ENCODE results near the gene ZNF627.
"Not testable (repeated sequence)": the region's sequence is repeated elsewhere in the genome, so short reads cannot be mapped to it uniquely, and the experiment has no call there.

Gene ZNF627

DNA sequence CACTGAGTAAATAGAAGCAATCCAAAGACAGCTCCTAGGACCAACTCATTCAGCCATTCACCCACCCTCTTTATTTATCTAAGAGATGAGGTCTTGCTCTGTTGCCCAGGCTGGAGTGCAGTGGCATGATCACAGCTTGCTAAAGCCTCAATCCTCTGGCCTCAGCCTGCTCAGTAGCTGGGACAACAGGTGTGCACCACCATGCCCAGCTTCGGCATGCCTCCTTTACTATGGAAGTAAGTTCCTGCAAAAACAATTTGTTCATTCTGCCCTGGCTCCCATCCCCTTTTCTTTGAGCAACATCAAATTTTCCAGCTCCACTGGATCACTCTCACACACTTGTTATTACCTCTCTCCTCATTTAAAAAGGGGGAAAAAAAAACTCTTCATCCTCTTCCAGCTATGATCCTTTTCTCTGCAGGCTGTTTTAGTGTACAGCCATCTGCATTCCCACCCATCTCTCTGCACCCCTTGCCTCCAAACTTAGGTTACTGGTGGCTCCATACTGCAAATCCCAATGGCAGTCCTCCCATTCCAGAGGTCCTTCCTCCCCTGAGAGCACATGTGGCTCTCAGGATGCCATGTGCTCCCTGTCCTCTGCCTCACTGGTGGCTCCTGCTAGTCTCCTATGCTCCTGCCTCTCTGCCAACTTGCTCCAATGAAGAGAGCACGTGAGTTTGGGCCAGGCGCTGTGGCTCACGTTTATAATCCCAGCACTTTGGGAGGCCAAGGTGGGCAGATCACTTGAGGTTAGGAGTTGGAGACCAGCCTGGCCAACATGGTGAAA is 40.5 kb upstream of the ZNF627 start:
- no peaks in the 10 kb centered on the region for H3K27me3 ChIP-seq (replicated peaks; ENCODE audit: control insufficient read depth, insufficient read depth, low read length, poor library complexity, severe bottlenecking)
- no peak overlapping the region for H3K4me3 ChIP-seq (ENCODE audit: insufficient read depth, low read depth, low read length, poor library complexity, severe bottlenecking)
- H3K9me3 ChIP-seq (ENCODE audit: control insufficient read depth, low read length): no peaks in the 10 kb centered on the region
- DNase-seq: no peak
- peaks cover 29% of the 10 kb centered on the region for H3K36me3 ChIP-seq (ENCODE audit: control insufficient read depth, insufficient read depth, low read length)
- no peak overlapping the region for H3K27ac ChIP-seq (ENCODE audit: insufficient read depth, low read length, poor library complexity, severe bottlenecking)
- peaks cover 15% of the 10 kb centered on the region for H3K4me1 ChIP-seq (ENCODE audit: control insufficient read depth, insufficient read depth, low read length, poor library complexity, severe bottlenecking)

DNA sequence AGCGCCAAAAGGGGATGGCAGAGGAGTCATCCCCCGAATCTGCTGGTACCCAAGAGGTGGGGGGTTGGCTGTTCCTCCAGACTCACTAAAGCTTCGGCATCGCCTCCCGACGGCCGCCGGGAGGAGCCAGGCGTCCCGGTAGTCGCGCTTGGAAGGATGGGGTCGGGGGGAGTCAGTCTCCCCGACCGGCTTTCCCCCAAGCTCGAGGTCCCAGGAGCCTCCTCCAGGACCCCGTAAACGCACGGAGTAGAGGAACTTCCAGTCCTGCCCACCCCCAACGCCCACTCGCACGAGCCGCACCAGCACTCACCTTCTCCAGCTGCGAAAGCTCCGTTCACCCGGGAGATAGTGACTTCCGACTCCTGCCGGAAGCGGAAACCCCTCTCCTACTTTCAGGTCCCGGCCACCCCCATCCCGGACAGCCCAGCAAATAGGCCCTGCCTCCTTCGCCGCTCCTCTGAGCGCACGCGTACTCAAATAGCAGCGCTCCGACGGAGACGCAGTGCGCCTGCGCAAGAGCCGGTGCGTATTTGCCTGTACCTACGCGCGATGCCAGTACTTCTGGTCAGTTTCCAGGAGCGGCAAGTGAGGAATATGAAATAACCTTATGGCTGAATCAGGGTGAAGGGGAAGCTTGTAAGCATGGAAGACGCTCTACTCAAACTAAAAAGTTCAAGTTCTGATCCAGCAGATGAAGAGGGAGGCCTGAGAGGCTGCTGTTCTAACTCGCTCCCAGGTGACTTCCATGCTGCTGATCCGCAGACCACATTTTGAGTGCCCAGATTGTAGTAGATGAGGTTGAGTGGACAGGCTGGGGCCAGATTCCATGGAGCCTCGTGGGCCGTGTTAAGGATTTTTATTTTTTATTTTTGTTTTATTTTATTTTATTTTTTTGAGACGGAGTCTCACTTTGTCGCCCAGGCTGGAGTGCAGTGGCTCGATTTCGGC is 38.1 kb upstream of the ZNF627 start, which contains the start of gene ELOF1:
Gene ELOF1, minus strand, starts transcription at position 350 of the 948 bp plus-strand sequence. CDS start 4,883 bp downstream, outside the sequence.
- Histone ChIP-seq H3K36me3 (ENCODE audit: control insufficient read depth, insufficient read depth, low read length) (peaks cover 10% of the 10 kb centered on the region), H3K9me3 (ENCODE audit: control insufficient read depth, low read length) (no peaks in the 10 kb centered on the region), H3K27me3 (replicated peaks; ENCODE audit: control insufficient read depth, insufficient read depth, low read length, poor library complexity, severe bottlenecking) (no peaks in the 10 kb centered on the region), H3K4me3 (ENCODE audit: insufficient read depth, low read depth, low read length, poor library complexity, severe bottlenecking) (peak within 1 kb of the TSS; percentile 79), H3K27ac (ENCODE audit: insufficient read depth, low read length, poor library complexity, severe bottlenecking) (peak within 1 kb of the TSS; percentile 47), H3K4me1 (ENCODE audit: control insufficient read depth, insufficient read depth, low read length, poor library complexity, severe bottlenecking) (peaks cover 15% of the 10 kb centered on the region)
- DNase-seq: peak; percentile 92 to 96 (median 92)

DNA sequence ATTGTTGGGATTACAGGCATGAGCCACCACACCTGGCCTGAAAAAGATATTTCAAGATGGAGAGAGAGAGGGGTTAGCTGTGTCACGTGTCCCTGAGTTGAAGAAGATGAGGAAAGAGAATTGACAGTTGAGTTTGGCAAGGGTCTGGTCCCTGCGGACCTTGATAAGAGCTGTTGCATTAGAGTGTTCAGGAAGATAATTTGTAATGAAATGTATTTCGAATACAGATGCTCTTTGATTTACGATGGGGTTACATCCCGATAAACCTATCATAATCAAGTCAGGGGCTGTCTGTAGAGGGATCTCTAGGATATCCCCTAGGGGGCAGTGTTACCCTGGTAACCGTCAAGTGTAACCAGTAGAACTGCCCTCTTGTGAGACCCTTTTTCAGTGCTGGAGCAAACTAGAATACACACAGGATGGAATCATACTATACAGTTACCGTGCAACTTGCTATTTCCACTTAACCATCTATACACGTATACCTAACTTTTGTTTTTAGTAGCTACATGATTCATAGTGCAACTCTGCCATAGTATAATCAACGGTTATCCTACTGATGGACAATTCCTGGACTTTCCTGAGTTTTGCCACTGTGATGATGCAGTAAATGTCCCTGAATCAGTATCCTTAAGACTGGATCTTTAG is 36.8 kb upstream of the ZNF627 start:
- Histone ChIP-seq H3K36me3 (ENCODE audit: control insufficient read depth, insufficient read depth, low read length) (peaks cover 2% of the 10 kb centered on the region), H3K4me3 (ENCODE audit: insufficient read depth, low read depth, low read length, poor library complexity, severe bottlenecking) (no peak overlapping the region)

DNA sequence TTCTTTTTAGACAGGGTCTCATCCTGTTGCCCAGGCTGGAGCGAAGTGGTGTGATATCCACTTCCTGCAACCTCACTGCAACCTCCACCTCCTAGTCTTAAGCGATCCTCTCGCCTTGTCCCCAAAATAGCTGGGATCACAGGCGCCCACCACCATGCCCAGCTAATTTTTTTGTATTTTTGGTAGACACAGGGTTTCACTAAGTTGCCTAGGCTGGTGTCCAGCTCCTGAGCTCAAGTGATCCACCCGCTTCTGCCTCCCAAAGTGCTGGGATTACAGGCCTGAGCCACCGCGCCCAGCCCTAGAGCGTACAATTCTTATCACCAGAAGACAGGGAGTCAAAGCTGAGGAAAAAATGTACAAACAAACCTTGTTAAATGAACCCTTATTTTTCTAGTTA is 33.8 kb upstream of the ZNF627 start:
- H3K4me3 ChIP-seq (ENCODE audit: insufficient read depth, low read depth, low read length, poor library complexity, severe bottlenecking): no peak overlapping the region
- no peak overlapping the region for H3K27ac ChIP-seq (ENCODE audit: insufficient read depth, low read length, poor library complexity, severe bottlenecking)
- H3K4me1 ChIP-seq (ENCODE audit: control insufficient read depth, insufficient read depth, low read length, poor library complexity, severe bottlenecking): peaks cover 6% of the 10 kb centered on the region
- no peak for DNase-seq
- H3K9me3 ChIP-seq (ENCODE audit: control insufficient read depth, low read length): no peaks in the 10 kb centered on the region
- no peaks in the 10 kb centered on the region for H3K27me3 ChIP-seq (replicated peaks; ENCODE audit: control insufficient read depth, insufficient read depth, low read length, poor library complexity, severe bottlenecking)
- no peaks in the 10 kb centered on the region for H3K36me3 ChIP-seq (ENCODE audit: control insufficient read depth, insufficient read depth, low read length)

More for the DNA sequence above, 36.8 kb upstream of the ZNF627 start:
- DNase-seq: peak in 2 of 3 donors; percentile 11 to 34
- Histone ChIP-seq H3K4me1 (ENCODE audit: control insufficient read depth, insufficient read depth, low read length, poor library complexity, severe bottlenecking) (peaks cover 15% of the 10 kb centered on the region), H3K27ac (ENCODE audit: insufficient read depth, low read length, poor library complexity, severe bottlenecking) (no peak overlapping the region), H3K27me3 (replicated peaks; ENCODE audit: control insufficient read depth, insufficient read depth, low read length, poor library complexity, severe bottlenecking) (no peaks in the 10 kb centered on the region), H3K9me3 (ENCODE audit: control insufficient read depth, low read length) (no peaks in the 10 kb centered on the region)

DNA sequence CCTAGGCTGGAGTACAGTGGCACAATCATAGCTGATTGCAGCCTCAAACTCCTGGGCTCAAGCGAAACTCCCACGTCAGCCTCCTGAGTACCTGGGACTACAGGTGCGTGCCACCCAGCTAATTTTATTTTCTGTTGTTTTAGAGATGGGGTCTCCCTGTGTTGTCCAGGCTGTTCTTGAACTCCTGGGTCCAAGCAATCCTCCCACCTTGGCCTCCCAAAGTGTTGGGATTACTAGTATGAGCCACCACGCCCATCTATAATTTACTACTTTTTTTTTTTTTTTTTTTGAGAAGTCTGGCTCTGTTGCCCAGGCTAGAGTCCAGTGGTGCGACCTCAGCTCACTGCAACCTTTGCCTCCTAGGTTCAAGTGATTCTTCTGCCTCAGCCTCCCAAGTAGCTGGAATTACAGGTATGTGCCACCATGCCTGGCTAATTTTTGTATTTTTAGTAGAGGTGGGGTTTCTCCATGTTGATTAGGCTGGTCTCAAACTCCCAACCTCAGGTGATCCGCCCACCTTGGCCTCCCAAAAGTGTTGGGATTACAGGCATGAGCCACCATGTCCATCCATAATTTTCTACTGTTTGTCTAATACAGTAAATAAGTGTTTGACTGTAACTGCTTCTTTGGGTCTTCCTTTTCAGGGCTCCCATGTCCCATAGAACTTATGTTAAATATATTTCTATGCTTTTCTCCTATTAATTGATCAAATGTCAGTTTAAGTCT is 33.0 kb upstream of the ZNF627 start:
- H3K27ac ChIP-seq (ENCODE audit: insufficient read depth, low read length, poor library complexity, severe bottlenecking); DNase-seq: not testable (repeated sequence)

DNA sequence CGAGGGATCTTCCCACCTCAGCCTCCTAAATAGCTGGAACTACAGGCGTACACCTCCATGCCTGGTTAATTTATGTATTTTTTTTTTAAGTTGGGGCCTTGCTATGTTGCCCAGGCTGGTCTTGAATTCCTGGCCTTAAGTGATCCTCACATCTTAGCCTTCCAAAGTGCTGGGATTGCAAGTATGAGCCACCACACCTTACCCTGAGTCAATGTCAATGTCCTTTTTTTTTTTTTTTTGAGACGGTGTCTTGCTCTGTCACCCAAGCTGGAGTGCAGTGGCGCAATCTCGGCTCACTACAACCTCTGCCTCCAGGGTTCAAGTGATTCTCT is 31.7 kb upstream of the ZNF627 start:
- not testable (repeated sequence) for H3K27me3 ChIP-seq (replicated peaks; ENCODE audit: control insufficient read depth, insufficient read depth, low read length, poor library complexity, severe bottlenecking); H3K4me1 ChIP-seq (ENCODE audit: control insufficient read depth, insufficient read depth, low read length, poor library complexity, severe bottlenecking); H3K27ac ChIP-seq (ENCODE audit: insufficient read depth, low read length, poor library complexity, severe bottlenecking)

More for the DNA sequence above, 33.0 kb upstream of the ZNF627 start:
- H3K27me3 ChIP-seq (replicated peaks; ENCODE audit: control insufficient read depth, insufficient read depth, low read length, poor library complexity, severe bottlenecking); H3K4me3 ChIP-seq (ENCODE audit: insufficient read depth, low read depth, low read length, poor library complexity, severe bottlenecking); H3K4me1 ChIP-seq (ENCODE audit: control insufficient read depth, insufficient read depth, low read length, poor library complexity, severe bottlenecking); H3K9me3 ChIP-seq (ENCODE audit: control insufficient read depth, low read length); H3K36me3 ChIP-seq (ENCODE audit: control insufficient read depth, insufficient read depth, low read length): not testable (repeated sequence)

DNA sequence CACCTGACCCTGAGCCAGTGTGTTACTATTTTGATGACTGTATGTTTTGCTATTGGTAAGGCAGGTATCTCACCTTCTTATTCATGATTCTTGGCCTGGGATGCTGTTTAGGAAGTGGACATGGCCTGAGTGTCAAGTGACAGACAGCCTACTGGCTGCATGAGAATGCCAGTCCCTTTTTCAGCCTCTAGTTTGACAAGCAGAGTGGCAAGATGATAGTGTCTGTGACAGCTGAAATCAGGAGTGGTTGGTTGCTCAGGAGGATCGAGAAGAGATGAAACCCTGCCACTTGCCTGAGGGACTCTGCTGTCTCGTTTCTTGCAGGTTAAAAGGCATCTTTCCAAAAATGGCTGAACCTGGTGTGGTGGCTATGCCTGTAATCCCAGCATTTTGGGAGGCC is 31.1 kb upstream of the ZNF627 start:
- Histone ChIP-seq H3K36me3 (ENCODE audit: control insufficient read depth, insufficient read depth, low read length) (no peaks in the 10 kb centered on the region), H3K27me3 (replicated peaks; ENCODE audit: control insufficient read depth, insufficient read depth, low read length, poor library complexity, severe bottlenecking) (no peaks in the 10 kb centered on the region), H3K9me3 (ENCODE audit: control insufficient read depth, low read length) (no peaks in the 10 kb centered on the region), H3K4me1 (ENCODE audit: control insufficient read depth, insufficient read depth, low read length, poor library complexity, severe bottlenecking) (no peaks in the 10 kb centered on the region), H3K4me3 (ENCODE audit: insufficient read depth, low read depth, low read length, poor library complexity, severe bottlenecking) (no peak overlapping the region), H3K27ac (ENCODE audit: insufficient read depth, low read length, poor library complexity, severe bottlenecking) (no peak overlapping the region)
- DNase-seq: no peak

More for the DNA sequence above, 31.7 kb upstream of the ZNF627 start:
- not testable (repeated sequence) for H3K36me3 ChIP-seq (ENCODE audit: control insufficient read depth, insufficient read depth, low read length); H3K9me3 ChIP-seq (ENCODE audit: control insufficient read depth, low read length); H3K4me3 ChIP-seq (ENCODE audit: insufficient read depth, low read depth, low read length, poor library complexity, severe bottlenecking); DNase-seq

DNA sequence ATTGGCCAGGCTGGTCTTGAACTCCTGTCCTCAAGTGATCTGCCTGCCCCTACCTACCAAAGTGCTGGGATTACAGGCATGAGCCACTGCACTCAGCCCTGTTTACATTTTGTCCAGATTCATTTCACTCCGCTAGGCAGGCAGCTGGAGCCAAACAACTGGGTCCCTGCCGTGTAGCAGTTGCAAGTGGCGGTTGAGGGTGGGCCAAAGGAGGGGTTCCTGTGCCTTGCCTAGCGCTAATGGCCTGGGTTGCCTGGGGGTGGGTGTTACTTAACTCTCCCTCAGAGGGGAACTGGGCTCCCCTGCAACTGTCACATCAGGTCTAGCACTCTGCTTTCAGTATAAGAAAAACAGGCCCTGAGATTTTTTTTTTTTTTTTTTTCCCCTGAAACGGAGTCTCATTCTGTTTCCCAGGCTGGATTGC is 27.2 kb upstream of the ZNF627 start:
- no peaks in the 10 kb centered on the region for H3K4me1 ChIP-seq (ENCODE audit: control insufficient read depth, insufficient read depth, low read length, poor library complexity, severe bottlenecking)
- DNase-seq: no peak

DNA sequence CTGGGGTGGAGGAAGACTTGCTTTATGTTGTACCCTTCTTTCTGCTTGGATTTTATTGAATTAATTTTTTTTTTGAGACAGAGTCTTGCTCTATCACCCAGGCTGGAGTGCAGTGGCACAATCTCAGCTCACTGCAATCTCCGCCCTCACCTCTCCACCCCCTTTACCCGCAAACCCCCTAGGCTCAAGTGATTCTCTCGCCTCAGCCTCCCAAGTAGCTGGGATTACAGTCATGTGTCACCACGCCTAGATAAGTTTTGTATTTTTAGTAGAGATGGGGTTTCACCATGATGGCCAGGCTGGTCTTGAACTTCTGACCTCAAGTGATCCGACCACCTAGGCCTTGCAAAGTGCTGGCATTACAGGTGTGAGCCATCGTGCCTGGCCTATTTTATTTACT is 23.9 kb upstream of the ZNF627 start:
- H3K4me1 ChIP-seq (ENCODE audit: control insufficient read depth, insufficient read depth, low read length, poor library complexity, severe bottlenecking); H3K27me3 ChIP-seq (replicated peaks; ENCODE audit: control insufficient read depth, insufficient read depth, low read length, poor library complexity, severe bottlenecking); DNase-seq; H3K27ac ChIP-seq (ENCODE audit: insufficient read depth, low read length, poor library complexity, severe bottlenecking); H3K4me3 ChIP-seq (ENCODE audit: insufficient read depth, low read depth, low read length, poor library complexity, severe bottlenecking); H3K36me3 ChIP-seq (ENCODE audit: control insufficient read depth, insufficient read depth, low read length); H3K9me3 ChIP-seq (ENCODE audit: control insufficient read depth, low read length): not testable (repeated sequence)

More for the DNA sequence above, 27.2 kb upstream of the ZNF627 start:
- H3K9me3 ChIP-seq (ENCODE audit: control insufficient read depth, low read length): no peaks in the 10 kb centered on the region
- H3K27ac ChIP-seq (ENCODE audit: insufficient read depth, low read length, poor library complexity, severe bottlenecking): no peak overlapping the region
- H3K4me3 ChIP-seq (ENCODE audit: insufficient read depth, low read depth, low read length, poor library complexity, severe bottlenecking): no peak overlapping the region
- no peaks in the 10 kb centered on the region for H3K36me3 ChIP-seq (ENCODE audit: control insufficient read depth, insufficient read depth, low read length)
- no peaks in the 10 kb centered on the region for H3K27me3 ChIP-seq (replicated peaks; ENCODE audit: control insufficient read depth, insufficient read depth, low read length, poor library complexity, severe bottlenecking)

Measured in effector memory CD4-positive, alpha-beta T cell (primary cell).